ENCODE results near the gene NRCAM.

The NRCAM gene

DNA sequence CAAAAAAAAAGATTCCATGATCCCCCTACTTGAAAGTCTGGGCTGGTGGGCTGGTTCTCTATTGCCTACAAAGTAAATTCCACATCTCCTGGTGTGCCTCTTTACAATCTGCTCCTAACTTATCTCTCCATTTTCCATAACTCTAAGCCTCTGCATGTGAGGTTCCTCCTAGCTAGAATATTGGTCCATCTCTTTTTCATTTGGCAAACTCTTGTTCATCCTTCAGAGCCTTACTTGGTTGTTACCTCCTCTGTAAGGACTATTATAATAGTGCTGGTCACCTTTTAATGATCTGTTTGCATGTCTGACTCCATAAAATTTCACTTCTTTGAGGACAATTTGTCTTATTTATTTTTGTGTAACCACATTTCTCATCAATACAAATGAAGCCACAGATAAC lies 1.6 kb upstream of the NRCAM start:
- H3K9ac ChIP-seq (ENCODE audit: low read depth, low read length): no peak overlapping the region
- H3K27me3 ChIP-seq (ENCODE audit: control insufficient read depth, insufficient read depth, low read length): peaks cover 8% of the 10 kb centered on the region
- H3K4me1 ChIP-seq (ENCODE audit: control insufficient read depth, insufficient read depth, low read length): peaks cover 12% of the 10 kb centered on the region
- H3K9me3 ChIP-seq (replicated peaks; ENCODE audit: low read length): no peaks in the 10 kb centered on the region
- H3K4me2 ChIP-seq (ENCODE audit: low read length): no peak overlapping the region
- no peaks in the 10 kb centered on the region for H3K36me3 ChIP-seq (ENCODE audit: insufficient read depth, low read length)
- H3K4me3 ChIP-seq (ENCODE audit: low read length): no peak overlapping the region

GRCh38 chr7:108456845-108457540 lies 757 bp upstream of the NRCAM start:
- no peak overlapping the region for H3K4me3 ChIP-seq (ENCODE audit: low read length)
- H3K9me3 ChIP-seq (replicated peaks; ENCODE audit: low read length): no peaks in the 10 kb centered on the region
- peaks cover 10% of the 10 kb centered on the region for H3K4me1 ChIP-seq (ENCODE audit: control insufficient read depth, insufficient read depth, low read length)
- peaks cover 8% of the 10 kb centered on the region for H3K27me3 ChIP-seq (ENCODE audit: control insufficient read depth, insufficient read depth, low read length)
- peak overlapping the region; percentile 95 for H3K4me2 ChIP-seq (ENCODE audit: low read length)
- no peak overlapping the region for H3K9ac ChIP-seq (ENCODE audit: low read depth, low read length)
- no peaks in the 10 kb centered on the region for H3K36me3 ChIP-seq (ENCODE audit: insufficient read depth, low read length)

DNA sequence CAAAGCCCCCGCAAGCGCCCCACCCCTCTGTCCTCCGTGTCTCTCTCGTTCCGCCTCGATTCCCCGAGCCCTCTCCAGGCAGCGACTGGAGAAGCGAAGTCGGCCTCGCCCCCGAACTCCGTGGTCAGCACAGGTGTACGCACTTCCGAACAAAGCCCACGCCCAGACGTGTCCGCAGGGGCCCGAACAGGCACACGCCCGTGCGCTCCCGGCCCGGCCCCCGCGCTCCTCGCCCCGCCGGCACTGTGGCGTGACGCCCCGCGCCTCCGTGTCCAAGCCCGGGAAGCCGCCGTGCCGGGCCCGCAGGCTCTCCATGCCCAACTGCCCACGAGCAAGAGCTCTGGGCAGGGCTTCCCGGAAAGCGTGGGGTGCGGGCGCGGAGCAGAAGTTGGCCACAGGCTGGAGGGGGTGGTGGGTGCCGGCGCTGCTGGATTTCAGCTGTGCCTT lies 662 bp downstream of the NRCAM start:
- Histone ChIP-seq H3K4me3 (ENCODE audit: low read length) (peak overlapping the region; percentile 78), H3K4me1 (ENCODE audit: control insufficient read depth, insufficient read depth, low read length) (peaks cover 6% of the 10 kb centered on the region), H3K36me3 (ENCODE audit: insufficient read depth, low read length) (no peaks in the 10 kb centered on the region), H3K9me3 (replicated peaks; ENCODE audit: low read length) (no peaks in the 10 kb centered on the region), H3K27me3 (ENCODE audit: control insufficient read depth, insufficient read depth, low read length) (peaks cover 8% of the 10 kb centered on the region), H3K9ac (ENCODE audit: low read depth, low read length) (peak overlapping the region; percentile 68), H3K4me2 (ENCODE audit: low read length) (peak overlapping the region; percentile 95)

DNA sequence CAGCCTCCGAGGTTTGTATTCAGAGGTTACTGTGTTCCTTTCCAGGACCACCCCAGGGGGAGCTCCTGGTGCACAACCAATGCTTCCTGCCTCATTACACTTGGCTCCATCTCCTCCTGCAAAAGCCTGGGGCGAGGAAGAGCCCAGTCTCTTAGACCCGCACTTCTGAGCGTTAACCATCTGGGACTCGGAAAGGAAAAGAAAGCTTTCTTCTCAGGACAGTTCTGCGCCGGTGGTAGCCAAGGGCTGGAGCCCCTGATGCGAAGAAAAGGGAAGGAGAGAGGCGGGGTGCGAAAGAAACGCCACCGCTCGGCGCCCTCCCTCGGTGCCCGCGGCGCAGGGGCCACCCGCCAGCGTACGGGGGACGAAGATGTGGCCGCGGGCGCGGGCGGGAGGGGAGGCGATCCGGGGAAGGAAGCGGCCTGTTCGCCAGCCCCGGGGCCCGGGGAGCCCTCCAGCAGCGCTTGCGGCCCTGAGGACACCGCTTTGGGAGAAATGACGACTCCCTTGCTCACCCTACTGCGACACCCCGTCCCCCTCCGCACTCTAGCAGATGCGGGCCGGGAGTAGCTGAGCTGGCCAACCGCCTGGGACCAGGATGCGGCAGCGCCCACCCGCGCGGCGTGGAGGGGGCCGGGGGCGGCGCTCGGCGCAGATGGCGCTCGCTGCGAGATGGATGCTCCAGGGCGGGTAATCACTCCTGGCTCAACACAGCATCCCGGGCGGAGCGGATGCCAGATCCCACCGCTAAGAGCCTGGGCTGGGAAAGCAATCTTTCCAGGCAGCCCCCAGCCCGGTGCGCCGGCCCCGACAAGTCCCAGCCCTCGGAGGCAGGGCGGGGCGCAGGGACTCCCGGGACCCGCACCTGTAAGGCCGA lies 1.3 kb downstream of the NRCAM start:
- peak overlapping the region; percentile 68 for H3K9ac ChIP-seq (ENCODE audit: low read depth, low read length)

GRCh38 chr7:108454317-108454673 lies 1.9 kb downstream of the NRCAM start:
- Histone ChIP-seq H3K4me2 (ENCODE audit: low read length) (peak overlapping the region; percentile 95), H3K27me3 (ENCODE audit: control insufficient read depth, insufficient read depth, low read length) (peaks cover 8% of the 10 kb centered on the region), H3K36me3 (ENCODE audit: insufficient read depth, low read length) (no peaks in the 10 kb centered on the region), H3K4me3 (ENCODE audit: low read length) (peak overlapping the region; percentile 78), H3K9me3 (replicated peaks; ENCODE audit: low read length) (no peaks in the 10 kb centered on the region), H3K4me1 (ENCODE audit: control insufficient read depth, insufficient read depth, low read length) (peaks cover 6% of the 10 kb centered on the region), H3K9ac (ENCODE audit: low read depth, low read length) (peak overlapping the region; percentile 68)

More for the DNA sequence above, 1.3 kb downstream of the NRCAM start:
- Histone ChIP-seq H3K9me3 (replicated peaks; ENCODE audit: low read length) (no peaks in the 10 kb centered on the region), H3K4me3 (ENCODE audit: low read length) (peak overlapping the region; percentile 78), H3K27me3 (ENCODE audit: control insufficient read depth, insufficient read depth, low read length) (peaks cover 8% of the 10 kb centered on the region), H3K36me3 (ENCODE audit: insufficient read depth, low read length) (no peaks in the 10 kb centered on the region), H3K4me2 (ENCODE audit: low read length) (peak overlapping the region; percentile 95), H3K4me1 (ENCODE audit: control insufficient read depth, insufficient read depth, low read length) (peaks cover 6% of the 10 kb centered on the region)

DNA sequence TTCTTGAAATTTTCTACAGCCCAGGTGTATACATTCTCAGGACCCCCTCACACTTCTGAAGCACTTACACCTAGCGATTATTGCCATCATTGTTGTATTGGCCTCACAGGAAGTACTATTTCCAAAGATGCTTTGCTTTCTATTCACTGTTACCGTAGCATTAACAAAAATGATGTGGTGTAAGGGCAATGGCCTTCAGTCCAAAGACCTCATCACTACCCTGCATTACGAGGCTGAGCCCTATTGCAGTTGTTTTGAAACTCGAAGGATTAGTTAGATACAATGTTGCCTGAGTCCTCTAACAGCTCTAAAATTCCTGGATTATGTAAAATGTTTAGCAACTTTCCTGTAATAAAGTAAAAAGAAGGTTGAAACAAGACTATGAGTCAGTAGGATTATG lies 2.9 kb downstream of the NRCAM start:
- H3K4me3 ChIP-seq (ENCODE audit: low read length): no peak overlapping the region
- H3K36me3 ChIP-seq (ENCODE audit: insufficient read depth, low read length): no peaks in the 10 kb centered on the region
- no peak overlapping the region for H3K9ac ChIP-seq (ENCODE audit: low read depth, low read length)
- H3K9me3 ChIP-seq (replicated peaks; ENCODE audit: low read length): no peaks in the 10 kb centered on the region
- no peak overlapping the region for H3K4me2 ChIP-seq (ENCODE audit: low read length)
- H3K27me3 ChIP-seq (ENCODE audit: control insufficient read depth, insufficient read depth, low read length): peaks cover 8% of the 10 kb centered on the region
- H3K4me1 ChIP-seq (ENCODE audit: control insufficient read depth, insufficient read depth, low read length): peaks cover 6% of the 10 kb centered on the region

DNA sequence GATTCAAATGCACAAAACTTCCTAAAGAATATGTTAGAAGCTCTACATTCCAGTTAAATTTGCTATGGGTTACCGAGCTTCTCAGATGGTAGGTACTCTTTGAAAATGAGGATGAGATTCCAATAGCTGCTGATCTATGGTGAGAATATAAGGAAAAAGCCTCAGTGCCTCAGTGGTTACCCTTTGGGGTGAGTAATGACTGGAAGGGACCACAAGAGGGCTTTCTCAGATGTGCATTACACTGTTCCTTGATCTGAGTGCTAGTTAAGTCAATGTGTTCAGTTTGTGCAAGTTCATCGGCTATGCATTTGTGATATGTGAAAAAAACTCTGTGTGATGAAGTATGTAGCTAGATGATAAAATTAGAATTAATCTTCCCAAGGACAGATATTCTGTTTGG lies 3.5 kb downstream of the NRCAM start:
- Histone ChIP-seq H3K4me2 (ENCODE audit: low read length) (no peak overlapping the region), H3K9ac (ENCODE audit: low read depth, low read length) (no peak overlapping the region), H3K9me3 (replicated peaks; ENCODE audit: low read length) (no peaks in the 10 kb centered on the region), H3K4me1 (ENCODE audit: control insufficient read depth, insufficient read depth, low read length) (peaks cover 6% of the 10 kb centered on the region), H3K36me3 (ENCODE audit: insufficient read depth, low read length) (no peaks in the 10 kb centered on the region), H3K4me3 (ENCODE audit: low read length) (no peak overlapping the region), H3K27me3 (ENCODE audit: control insufficient read depth, insufficient read depth, low read length) (peaks cover 4% of the 10 kb centered on the region)

- Histone ChIP-seq H3K9me3 (replicated peaks; ENCODE audit: low read length) (no peaks in the 10 kb centered on the region), H3K27me3 (ENCODE audit: control insufficient read depth, insufficient read depth, low read length) (no peaks in the 10 kb centered on the region), H3K4me3 (ENCODE audit: low read length) (no peak overlapping the region), H3K4me2 (ENCODE audit: low read length) (no peak overlapping the region), H3K36me3 (ENCODE audit: insufficient read depth, low read length) (no peaks in the 10 kb centered on the region), H3K4me1 (ENCODE audit: control insufficient read depth, insufficient read depth, low read length) (peaks cover 6% of the 10 kb centered on the region), H3K9ac (ENCODE audit: low read depth, low read length) (no peak overlapping the region)
Observed at GRCh38 chr7:108451296-108451848, 4.9 kb downstream of the NRCAM start.

DNA sequence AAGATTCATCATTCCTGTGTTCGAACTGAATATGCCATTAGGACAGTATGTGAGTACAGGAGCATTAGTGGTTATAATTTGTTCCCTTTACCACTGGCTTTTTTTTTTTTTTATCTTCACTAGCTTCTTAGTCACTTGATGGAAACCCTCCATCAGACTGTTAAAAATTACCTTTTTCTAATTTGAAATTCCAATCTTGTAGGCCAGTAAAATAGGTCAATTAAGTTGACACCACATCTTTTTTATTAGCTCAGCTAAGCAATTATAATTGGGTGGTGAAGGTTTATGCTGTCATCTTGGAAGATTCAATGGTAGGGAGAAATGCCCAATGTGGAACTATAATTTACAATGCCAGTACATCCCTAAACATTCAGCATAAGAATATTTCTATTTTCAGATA lies 6.1 kb downstream of the NRCAM start:
- Histone ChIP-seq H3K4me1 (ENCODE audit: control insufficient read depth, insufficient read depth, low read length) (peaks cover 6% of the 10 kb centered on the region), H3K4me3 (ENCODE audit: low read length) (no peak overlapping the region), H3K36me3 (ENCODE audit: insufficient read depth, low read length) (no peaks in the 10 kb centered on the region), H3K4me2 (ENCODE audit: low read length) (no peak overlapping the region), H3K9me3 (replicated peaks; ENCODE audit: low read length) (no peaks in the 10 kb centered on the region), H3K27me3 (ENCODE audit: control insufficient read depth, insufficient read depth, low read length) (no peaks in the 10 kb centered on the region), H3K9ac (ENCODE audit: low read depth, low read length) (no peak overlapping the region)

DNA sequence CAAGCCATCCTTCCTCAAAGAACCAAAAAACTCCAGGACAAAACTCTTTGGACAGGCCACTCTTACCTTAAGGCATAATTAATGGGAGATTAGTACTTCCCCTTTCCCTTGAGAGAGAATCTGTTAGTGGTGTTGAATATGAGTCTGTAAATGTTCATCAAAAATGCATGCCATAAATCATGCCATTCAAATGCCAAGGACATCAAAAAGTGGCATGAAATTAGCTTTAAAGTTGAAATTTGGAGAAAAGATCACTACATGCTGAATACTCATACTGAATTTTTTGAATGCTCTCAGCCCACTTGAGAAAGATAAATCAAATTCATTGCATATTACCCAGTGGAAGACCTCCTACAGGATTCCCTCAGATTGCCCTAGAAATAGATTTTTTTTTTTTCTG lies 6.7 kb downstream of the NRCAM start:
- Histone ChIP-seq H3K4me2 (ENCODE audit: low read length) (no peak overlapping the region), H3K9ac (ENCODE audit: low read depth, low read length) (no peak overlapping the region), H3K27me3 (ENCODE audit: control insufficient read depth, insufficient read depth, low read length) (no peaks in the 10 kb centered on the region), H3K4me3 (ENCODE audit: low read length) (no peak overlapping the region), H3K36me3 (ENCODE audit: insufficient read depth, low read length) (no peaks in the 10 kb centered on the region), H3K9me3 (replicated peaks; ENCODE audit: low read length) (no peaks in the 10 kb centered on the region), H3K4me1 (ENCODE audit: control insufficient read depth, insufficient read depth, low read length) (peaks cover 4% of the 10 kb centered on the region)

DNA sequence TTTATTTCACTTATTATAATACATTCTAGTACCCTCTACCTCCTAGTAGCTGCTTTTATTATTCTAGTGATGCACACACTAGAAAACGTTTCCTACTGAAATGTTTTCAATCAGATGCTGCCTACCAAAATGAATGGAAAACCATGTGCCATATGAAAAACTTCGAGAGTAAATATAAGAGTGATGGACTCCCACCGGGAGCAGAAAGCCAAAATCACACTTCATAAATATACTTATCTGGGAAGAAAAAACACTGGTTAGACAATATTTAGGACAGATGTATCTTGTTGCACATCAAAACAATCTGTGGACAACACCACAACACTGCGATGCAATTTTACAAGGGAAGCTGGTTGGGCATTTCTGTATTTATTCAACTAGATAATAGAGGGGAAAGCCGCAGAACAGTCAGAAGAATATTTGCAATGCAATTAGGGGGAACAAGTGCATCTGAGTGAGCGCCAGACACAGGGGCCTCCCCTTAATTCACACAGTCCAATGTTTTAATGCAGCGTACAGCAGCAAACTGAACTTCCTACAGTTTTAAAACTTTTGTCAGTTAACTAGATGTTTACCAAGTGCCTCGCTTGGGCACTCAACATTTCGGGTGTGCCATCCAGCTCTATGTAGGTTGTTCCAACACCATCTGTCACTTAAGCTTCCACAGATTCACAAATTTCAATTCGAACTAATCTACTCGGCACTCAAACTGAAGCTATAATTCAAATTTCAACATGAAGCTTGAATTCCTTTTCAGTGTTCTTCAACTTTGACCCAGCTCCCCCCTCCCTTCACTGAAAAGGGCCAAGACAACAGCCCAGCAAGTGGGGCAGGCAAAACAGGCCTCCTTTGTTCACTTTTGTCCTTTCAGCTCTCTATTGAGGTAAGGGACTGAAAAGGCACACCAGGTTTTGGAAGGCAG lies 7.4 kb downstream of the NRCAM start:
- Histone ChIP-seq H3K36me3 (ENCODE audit: insufficient read depth, low read length) (no peaks in the 10 kb centered on the region), H3K4me1 (ENCODE audit: control insufficient read depth, insufficient read depth, low read length) (no peaks in the 10 kb centered on the region), H3K4me2 (ENCODE audit: low read length) (no peak overlapping the region), H3K9me3 (replicated peaks; ENCODE audit: low read length) (no peaks in the 10 kb centered on the region), H3K27me3 (ENCODE audit: control insufficient read depth, insufficient read depth, low read length) (no peaks in the 10 kb centered on the region), H3K9ac (ENCODE audit: low read depth, low read length) (no peak overlapping the region), H3K4me3 (ENCODE audit: low read length) (no peak overlapping the region)
